HL-60 (cell line): ENCODE results near the gene FBXO47.

ENCODE experiments used
- DNase-seq, 2 experiments: peaks; one replicate each; pipeline ENCODE4 v3.0.0-alpha.2; 2010 to 2020; ENCODE audit warnings: low read depth in 1 of 2, low spot score in 1 of 2
- H3K27ac ChIP-seq: fragments of 250-450 bp; sonication (Bioruptor Pico); replicated peaks from 2 replicates; pipeline ENCODE4 v1.5.1; 2020; ENCODE audit warnings: mild to moderate bottlenecking, moderate library complexity
- H3K27me3 ChIP-seq: fragments of 250-450 bp; sonication (Bioruptor Pico); 2 replicates; pipeline ENCODE4 v1.5.1; 2021; ENCODE audit warnings: mild to moderate bottlenecking, moderate library complexity; ENCODE audit not compliant: insufficient read depth, poor library complexity, severe bottlenecking
- H3K4me3 ChIP-seq: replicated peaks from 2 replicates; pipeline ENCODE4 v1.5.1; 2011; ENCODE audit warnings: mild to moderate bottlenecking, control low read depth, low read length; ENCODE audit not compliant: insufficient read depth
- CTCF ChIP-seq: IDR thresholded peaks from one replicate; pipeline ENCODE4 v1.5.1; 2011; ENCODE audit warnings: low read length, control low read depth, inconsistent platforms; ENCODE audit not compliant: insufficient read depth
- GABPA ChIP-seq: IDR thresholded peaks from 2 replicates; pipeline ENCODE4 v1.6.1; 2012; ENCODE audit warnings: low read depth
- POLR2AphosphoS5 ChIP-seq: IDR thresholded peaks from 2 replicates; pipeline ENCODE4 v1.6.1; 2012; ENCODE audit warnings: low read depth
- REST ChIP-seq: IDR thresholded peaks from 2 replicates; pipeline ENCODE4 v1.6.1; 2012; ENCODE audit warnings: low read depth; ENCODE audit not compliant: insufficient replicate concordance
- SPI1 ChIP-seq: IDR thresholded peaks from 2 replicates; pipeline ENCODE4 v1.6.1; 2012; ENCODE audit warnings: low read depth, mild to moderate bottlenecking, borderline replicate concordance

Gene FBXO47

DNA sequence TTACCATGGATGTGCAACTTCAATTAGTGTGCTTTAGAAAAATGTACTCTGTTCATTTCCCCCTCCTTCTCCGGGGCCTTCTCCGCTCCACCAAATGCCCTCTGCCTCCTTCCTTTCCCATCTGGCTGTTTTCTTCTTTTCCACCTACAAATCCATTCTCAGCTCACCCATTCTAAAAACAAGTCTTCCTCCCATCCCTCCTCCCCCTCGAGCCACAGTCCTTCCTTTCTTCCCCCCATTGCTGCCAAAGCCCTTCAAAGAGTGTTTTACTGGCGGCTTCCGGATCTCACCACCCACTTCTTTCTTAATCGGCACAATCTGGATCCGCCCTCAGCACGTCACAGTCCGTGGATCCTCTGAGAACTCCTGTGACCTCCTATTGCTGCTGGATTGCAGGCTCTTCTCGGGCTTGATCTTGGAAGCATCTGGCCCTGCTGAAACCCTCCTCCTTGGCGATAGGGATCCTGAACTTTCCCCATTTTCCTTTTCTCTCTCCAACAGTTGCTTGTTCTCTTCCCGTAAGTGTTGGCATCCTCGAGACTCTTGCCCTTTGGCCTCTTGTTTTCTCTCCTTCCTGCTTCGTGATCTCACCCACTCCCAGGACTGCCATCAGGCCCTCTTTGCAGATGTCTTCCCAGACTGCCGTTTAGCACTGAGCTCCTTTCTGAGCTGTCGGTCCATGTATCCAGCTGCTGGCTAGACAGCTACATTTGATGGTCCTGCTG lies 36.0 kb upstream of the FBXO47 start:
- H3K27me3 ChIP-seq: no peaks in the 10 kb centered on the region
- DNase-seq: no peak
- no peak overlapping the region for H3K27ac ChIP-seq
- TF ChIP-seq CTCF (no peak), SPI1 (no peak), REST (no peak), GABPA (no peak), POLR2AphosphoS5 (no peak)
- no peak overlapping the region for H3K4me3 ChIP-seq

DNA sequence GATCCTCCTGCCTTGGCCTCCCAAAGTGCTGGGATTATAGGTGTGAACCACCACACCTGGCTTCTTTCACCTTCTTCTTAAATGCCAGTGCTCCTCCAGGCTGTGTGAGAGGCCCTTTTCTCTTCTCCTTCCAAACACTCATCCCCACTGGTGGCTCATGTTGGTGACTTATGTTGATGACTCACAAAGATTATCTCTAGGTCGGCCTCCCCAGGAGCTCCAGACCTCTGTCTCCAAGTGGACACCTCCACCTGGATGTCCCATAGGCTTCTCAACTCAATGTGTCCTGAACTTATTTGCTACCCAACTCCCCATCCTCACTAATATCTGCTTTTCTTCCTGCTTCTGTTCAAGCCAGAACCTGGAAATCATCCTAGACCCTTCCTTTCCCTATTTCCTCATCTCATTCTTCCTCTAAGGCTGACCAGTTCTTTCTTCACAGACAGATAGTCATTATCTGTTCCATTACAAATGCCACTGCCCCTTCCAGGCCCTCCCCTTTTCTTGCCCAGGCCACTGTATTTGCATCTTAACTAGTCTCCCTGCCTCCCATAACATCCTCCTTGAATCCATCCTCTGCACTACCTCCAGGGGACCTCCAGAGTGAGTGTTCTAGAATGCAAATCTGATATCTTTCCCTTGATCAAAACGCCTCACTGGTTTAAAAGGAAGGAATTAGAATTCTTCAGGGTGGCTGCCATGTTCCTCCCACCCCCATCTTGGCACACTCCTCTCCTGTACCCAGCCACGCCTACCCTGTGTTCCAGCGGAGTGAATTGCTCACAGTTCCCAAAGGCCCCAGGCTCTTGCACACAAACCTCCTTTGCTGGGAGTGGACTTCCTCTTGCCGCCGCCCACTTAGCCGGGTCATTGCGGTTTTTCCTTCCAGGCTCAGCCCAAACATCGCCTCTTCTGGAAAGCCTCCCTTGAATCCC lies 34.8 kb upstream of the FBXO47 start:
- peak; percentile 65 for TF ChIP-seq SPI1
- TF ChIP-seq POLR2AphosphoS5: no peak

GRCh38 chr17:39000021-39000601 lies 32.9 kb upstream of the FBXO47 start:
- H3K27me3 ChIP-seq: no peaks in the 10 kb centered on the region
- no peak for DNase-seq

More for the DNA sequence above, 34.8 kb upstream of the FBXO47 start:
- no peak overlapping the region for H3K27ac ChIP-seq
- no peak overlapping the region for H3K4me3 ChIP-seq
- peak; percentile 58 to 61 for DNase-seq
- H3K27me3 ChIP-seq: no peaks in the 10 kb centered on the region

More at GRCh38 chr17:39000021-39000601, 32.9 kb upstream of the FBXO47 start:
- Histone ChIP-seq H3K27ac (no peak overlapping the region), H3K4me3 (no peak overlapping the region)
- no peak for TF ChIP-seq SPI1
- no peak for TF ChIP-seq POLR2AphosphoS5
- no peak for TF ChIP-seq CTCF
- TF ChIP-seq GABPA: no peak
- no peak for TF ChIP-seq REST
